ENCODE measurements around the gene CFAP119. TPM values are rescaled to one million over a fixed set of nuclear protein-coding genes. Genes with fewer than 3 reads are reported as not detected.

CFAP119 gene
- total RNA-seq, 1 experiment from 2014 or later = 5.2 TPM

GRCh38 chr16:30740364-30741251, 21.3 kb downstream of the CFAP119 start:
- peak; percentile 91 for DNase-seq (ENCODE audit: low read depth)

DNA sequence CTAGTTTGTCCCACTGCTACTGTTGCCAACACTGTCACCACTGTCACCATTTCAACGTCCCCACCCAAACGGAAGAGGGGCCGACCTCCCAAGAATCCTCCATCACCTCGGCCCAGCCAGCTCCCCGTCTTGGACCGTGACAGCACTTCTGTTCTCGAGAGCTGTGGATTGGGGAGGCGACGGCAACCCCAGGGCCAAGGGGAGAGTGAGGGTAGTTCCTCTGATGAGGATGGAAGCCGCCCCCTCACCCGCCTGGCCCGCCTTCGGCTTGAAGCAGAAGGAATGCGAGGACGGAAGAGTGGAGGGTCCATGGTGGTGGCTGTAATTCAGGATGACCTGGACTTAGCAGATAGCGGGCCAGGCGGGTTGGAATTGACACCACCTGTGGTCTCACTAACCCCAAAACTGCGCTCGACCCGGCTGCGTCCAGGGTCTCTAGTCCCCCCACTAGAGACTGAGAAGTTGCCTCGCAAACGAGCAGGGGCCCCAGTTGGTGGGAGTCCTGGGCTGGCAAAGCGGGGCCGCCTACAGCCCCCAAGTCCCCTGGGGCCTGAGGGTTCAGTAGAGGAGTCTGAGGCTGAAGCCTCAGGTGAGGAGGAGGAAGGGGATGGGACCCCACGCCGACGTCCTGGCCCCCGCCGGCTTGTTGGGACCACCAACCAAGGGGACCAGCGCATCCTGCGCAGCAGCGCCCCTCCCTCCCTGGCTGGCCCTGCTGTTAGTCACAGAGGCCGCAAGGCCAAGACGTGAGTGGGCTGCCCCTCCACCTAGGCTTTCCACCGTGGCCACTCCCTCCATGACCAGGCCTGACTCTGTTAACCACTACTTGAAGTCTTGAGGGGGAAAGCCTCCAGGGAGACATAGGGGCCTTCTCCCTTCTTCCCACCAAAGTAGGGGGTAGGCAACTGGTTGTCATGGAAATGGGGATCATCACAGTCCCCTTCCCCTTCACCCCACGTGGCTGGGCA, 22.6 kb downstream of the CFAP119 start:
- DNase-seq (ENCODE audit: low read depth) = no peak

DNA sequence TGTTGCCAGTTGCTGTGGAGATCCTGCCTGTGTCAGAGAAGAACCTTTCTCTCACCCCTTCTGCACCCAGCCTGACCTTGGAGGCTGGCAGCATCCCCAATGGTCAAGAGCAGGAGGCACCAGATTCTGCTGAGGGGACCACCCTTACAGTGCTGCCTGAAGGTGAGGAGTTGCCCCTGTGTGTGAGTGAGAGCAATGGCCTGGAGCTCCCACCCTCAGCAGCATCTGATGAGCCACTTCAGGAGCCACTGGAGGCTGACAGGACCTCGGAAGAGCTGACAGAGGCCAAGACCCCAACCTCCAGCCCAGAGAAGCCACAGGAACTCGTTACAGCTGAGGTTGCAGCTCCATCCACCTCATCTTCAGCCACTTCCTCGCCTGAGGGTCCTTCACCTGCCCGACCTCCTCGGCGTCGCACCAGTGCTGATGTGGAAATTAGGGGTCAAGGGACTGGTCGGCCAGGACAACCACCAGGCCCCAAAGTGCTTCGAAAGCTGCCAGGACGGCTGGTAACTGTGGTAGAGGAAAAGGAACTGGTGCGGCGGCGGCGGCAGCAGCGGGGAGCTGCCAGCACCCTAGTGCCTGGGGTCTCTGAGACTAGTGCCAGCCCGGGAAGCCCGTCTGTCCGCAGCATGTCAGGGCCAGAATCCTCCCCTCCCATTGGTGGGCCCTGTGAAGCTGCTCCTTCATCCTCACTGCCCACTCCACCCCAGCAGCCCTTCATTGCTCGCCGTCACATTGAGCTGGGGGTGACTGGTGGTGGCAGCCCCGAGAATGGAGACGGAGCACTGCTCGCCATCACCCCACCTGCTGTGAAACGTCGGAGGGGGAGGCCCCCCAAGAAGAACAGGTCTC, 23.8 kb downstream of the CFAP119 start:
- DNase-seq (ENCODE audit: low read depth) = no peak

GRCh38 chr16:30736995-30737793, 24.7 kb downstream of the CFAP119 start:
- DNase-seq (ENCODE audit: low read depth) = no peak

DNA sequence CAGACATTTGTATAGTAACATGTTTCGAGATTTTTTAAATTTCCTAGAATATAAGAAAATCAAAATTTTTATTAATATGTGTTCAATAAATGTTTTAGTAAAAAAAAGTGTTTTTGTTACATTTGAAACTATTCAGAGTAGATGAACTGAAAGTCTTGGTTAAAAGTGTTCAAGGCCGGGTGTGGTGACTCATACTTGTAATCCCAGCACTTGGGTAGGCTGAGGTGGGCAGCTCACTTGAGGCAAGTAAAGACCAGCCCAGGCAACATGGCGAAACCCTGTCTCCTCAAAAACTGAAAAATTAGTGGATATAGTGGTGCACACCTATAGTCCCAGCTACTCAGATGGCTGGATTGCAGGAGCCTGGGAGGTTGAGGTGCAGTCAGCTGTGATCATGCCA, 30.5 kb downstream of the CFAP119 start:
- DNase-seq (ENCODE audit: low read depth) = no peak

GRCh38 chr16:30728899-30729672, 32.8 kb downstream of the CFAP119 start:
- DNase-seq (ENCODE audit: low read depth) = no peak

DNA sequence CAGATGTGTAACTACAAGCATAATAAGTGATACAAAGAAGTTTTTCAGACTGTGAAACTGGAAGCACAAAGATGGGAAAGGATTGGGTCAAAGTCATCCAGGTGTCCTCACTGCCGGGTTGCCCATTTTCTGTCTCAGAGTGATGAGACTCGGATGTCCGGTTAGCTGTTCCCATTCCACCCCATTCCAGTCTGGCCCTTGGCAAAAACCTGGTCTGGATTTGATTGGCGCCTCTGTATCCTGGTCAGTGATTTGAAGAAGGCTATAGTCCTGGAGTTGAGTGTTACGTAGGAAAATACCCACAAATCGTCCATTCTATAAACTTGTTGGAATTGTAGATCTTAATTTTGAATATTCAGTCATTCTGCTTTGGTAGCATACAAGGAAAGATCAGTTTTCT, 33.5 kb downstream of the CFAP119 start:
- DNase-seq (ENCODE audit: low read depth) = no peak

DNA sequence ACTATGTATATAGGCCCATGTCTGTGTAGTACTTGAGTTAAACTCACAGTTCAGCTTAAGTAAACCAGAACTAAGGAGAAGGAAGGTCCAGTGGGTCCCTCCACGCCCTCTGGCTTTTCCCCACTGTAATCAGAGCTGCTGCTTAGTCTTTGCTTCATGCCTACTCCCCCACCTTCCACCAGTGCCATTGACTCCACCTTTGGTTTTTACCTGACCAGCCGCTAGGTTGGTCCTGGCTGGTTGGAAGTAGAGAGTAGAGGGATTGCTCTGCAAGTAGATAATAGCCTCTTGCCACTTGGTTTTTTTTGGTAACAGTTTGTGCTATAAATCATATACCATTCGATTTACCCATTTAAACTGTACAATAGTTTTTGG, 36.5 kb downstream of the CFAP119 start:
- DNase-seq (ENCODE audit: low read depth) = no peak

DNA sequence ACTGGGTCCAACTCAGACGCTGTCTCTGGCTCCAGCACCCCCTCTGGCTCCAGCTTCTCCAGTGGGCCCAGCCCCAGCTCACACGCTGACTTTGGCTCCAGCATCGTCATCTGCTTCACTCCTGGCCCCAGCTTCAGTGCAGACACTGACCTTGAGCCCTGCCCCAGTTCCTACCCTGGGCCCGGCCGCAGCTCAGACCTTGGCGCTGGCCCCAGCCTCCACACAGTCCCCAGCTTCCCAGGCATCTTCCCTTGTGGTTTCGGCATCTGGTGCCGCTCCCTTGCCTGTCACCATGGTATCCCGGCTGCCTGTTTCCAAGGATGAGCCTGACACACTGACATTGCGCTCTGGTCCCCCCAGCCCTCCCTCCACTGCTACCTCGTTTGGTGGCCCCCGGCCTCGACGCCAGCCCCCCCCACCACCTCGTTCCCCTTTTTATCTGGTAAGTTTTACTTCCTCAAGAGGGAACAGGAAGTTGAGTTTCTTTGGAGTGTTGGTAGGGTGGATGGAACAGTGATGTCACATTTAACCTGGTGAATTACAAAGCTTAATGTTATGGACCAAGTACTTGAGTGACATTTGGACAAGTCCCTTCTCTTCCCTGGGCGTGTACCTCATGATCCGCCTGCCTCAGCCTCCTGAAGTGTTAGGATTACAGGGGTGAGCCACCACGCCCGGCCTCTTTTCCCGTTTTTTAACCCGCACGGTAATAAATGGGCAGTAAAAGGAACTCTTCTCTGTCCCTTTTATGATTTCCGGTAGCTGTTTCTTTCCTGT, 37.0 kb downstream of the CFAP119 start:
- DNase-seq (ENCODE audit: low read depth) = no peak

- no peak for DNase-seq (ENCODE audit: low read depth)
These were observed 38.0 kb downstream of the CFAP119 start for GRCh38 chr16:30723725-30724355.

GRCh38 chr16:30722916-30723315, 38.9 kb downstream of the CFAP119 start:
- no peak for DNase-seq (ENCODE audit: low read depth)

GRCh38 chr16:30722443-30722842, 39.4 kb downstream of the CFAP119 start:
- no peak for DNase-seq (ENCODE audit: low read depth)

DNA sequence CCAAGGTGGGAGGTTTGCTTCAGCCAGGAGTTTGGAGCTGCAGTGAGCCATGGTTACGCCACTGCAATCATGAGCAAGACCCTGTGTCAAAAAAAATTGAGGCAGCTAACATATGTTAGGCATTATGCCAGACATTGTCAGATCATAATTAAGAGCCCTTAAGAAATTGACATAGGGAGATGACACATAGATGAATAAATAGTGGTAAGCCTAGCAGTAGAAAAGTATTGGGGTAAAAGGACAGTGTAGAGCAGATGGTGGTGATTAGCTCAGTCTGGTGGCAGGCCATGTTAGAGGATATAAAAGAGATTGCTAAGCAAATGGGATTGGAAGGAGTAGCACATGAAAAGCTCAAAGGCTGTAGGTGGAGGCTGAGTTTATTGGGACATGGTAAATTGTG, 40.3 kb downstream of the CFAP119 start:
- no peak for DNase-seq (ENCODE audit: low read depth)

DNA sequence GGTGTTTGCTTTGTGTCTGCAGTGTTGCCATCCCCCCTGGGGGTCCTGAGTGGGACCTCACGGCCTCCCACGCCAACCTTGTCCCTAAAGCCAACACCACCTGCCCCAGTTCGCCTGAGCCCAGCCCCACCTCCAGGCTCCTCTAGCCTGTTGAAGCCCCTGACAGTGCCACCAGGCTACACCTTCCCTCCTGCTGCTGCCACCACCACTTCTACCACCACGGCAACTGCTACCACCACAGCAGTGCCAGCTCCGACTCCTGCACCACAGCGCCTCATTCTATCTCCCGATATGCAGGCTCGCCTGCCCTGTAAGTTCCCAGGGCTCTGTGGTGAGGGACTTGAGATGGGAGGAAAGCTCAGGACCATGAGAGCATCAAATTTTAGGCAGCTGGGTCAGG, 40.7 kb downstream of the CFAP119 start:
- no peak for DNase-seq (ENCODE audit: low read depth)

- no peak for DNase-seq (ENCODE audit: low read depth)
These were observed 41.2 kb downstream of the CFAP119 start for GRCh38 chr16:30720694-30721093.

GRCh38 chr16:30720086-30720485, 41.8 kb downstream of the CFAP119 start:
- DNase-seq (ENCODE audit: low read depth) = no peak

GRCh38 chr16:30715750-30716445, 46.0 kb downstream of the CFAP119 start:
- peak; percentile 61 for DNase-seq (ENCODE audit: low read depth)

DNA sequence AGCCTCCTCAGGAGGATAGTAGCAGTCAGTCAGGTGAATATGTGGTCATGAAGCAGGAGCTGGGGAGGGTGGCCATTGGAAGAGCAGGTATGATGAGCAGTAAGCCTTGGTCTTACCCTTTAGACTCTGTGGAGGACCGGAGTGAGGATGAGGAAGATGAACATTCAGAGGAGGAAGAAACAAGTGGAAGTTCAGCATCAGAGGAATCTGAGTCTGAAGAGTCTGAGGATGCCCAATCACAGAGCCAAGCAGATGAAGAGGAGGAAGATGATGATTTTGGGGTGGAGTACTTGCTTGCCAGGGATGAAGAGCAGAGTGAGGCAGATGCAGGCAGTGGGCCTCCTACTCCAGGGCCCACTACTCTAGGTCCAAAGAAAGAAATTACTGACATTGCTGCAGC, 50.1 kb downstream of the CFAP119 start:
- DNase-seq (ENCODE audit: low read depth) = no peak

Data from M059J (cell line).